AG09319 (cell line): ENCODE measurements around the gene LDLR.

ENCODE experiments used
- DNase-seq: peaks from one replicate; pipeline ENCODE4 v3.0.0-alpha.2; 2010; ENCODE audit warnings: low read depth; ENCODE audit errors: extremely low read depth
- CTCF ChIP-seq: IDR thresholded peaks from 2 replicates; pipeline ENCODE4 v1.5.1; 2011; ENCODE audit warnings: low read depth, mild to moderate bottlenecking, inconsistent platforms, low read length, moderate library complexity

The LDLR gene

DNA sequence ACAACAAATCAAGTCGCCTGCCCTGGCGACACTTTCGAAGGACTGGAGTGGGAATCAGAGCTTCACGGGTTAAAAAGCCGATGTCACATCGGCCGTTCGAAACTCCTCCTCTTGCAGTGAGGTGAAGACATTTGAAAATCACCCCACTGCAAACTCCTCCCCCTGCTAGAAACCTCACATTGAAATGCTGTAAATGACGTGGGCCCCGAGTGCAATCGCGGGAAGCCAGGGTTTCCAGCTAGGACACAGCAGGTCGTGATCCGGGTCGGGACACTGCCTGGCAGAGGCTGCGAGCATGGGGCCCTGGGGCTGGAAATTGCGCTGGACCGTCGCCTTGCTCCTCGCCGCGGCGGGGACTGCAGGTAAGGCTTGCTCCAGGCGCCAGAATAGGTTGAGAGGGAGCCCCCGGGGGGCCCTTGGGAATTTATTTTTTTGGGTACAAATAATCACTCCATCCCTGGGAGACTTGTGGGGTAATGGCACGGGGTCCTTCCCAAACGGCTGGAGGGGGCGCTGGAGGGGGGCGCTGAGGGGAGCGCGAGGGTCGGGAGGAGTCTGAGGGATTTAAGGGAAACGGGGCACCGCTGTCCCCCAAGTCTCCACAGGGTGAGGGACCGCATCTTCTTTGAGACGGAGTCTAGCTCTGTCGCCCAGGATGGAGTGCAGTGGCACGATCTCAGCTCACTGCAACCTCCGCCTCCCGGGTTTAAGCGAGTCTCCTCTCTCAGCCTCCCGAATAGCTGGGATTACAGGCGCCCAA, at the start of gene LDLR:
TSS of gene LDLR (plus strand) at position 210 of the 760 bp plus-strand sequence. CDS start at position 296, 86 bp downstream.
- TF ChIP-seq CTCF: no peak
- DNase-seq: peak; percentile 85

GRCh38 chr19:11041194-11041593, 48.1 kb upstream of the LDLR start:
- TF ChIP-seq CTCF: no peak
- DNase-seq: no peak

GRCh38 chr19:11041966-11042627, 47.2 kb upstream of the LDLR start:
- TF ChIP-seq CTCF: no peak
- DNase-seq: no peak

DNA sequence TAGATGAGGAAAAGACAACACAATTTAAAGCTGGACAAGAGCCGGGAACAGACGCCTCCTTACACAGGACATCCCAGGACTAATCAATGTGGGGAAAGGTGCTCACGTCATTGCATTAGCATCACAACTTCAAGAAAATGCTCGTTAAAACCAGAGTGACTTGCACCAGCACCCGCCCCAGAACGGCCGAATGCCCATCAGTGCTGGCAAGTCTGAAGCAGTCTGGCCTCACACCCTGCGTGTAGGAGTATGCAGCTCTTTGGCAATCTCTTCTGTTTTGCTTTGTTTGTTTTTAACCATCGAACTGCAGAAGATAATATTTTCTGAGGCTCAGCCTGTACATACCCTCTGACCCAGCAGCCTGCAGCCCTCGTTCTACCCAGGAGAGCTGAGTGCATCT, 44.8 kb upstream of the LDLR start:
- no peak for TF ChIP-seq CTCF

GRCh38 chr19:11045536-11045935, 43.7 kb upstream of the LDLR start:
- TF ChIP-seq CTCF: no peak
- no peak for DNase-seq

More for the DNA sequence above, 44.8 kb upstream of the LDLR start:
- DNase-seq: no peak

DNA sequence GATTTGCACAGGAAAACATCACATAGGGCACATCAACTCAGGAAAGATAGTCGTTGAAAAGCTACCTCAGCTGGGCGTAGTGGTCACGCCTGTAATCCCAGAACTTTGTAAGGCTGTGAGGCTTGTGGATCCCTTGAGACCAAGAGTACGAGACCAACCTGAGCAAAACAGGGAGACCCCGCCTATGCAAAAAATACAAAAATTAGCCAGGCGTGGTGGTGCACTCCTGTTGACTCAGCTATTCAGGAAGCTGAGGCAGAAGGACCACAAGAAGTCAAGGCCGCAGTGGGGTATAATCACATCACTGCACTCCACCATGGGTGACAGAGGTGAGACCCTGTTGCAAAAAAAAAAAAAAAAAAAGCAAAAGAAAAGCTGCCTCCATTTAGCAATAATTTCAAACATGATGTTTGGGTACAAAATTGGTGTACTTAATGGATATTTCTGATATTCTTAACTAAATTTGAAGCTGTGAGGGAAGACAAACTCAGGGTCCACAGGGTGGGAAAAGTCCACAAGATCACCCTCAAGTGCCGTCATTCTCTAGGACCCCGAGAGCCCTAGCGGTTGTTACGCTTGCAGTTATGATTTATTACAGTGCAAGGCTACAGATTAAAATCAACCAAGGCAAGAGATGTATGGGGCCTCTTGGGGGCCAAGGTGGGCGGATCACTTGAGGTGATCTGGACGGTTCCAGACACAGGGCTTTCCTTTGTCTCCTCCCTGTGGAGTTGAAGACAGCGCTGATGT, 42.5 kb upstream of the LDLR start:
- TF ChIP-seq CTCF: no peak
- DNase-seq: no peak

GRCh38 chr19:11047866-11048265, 41.4 kb upstream of the LDLR start:
- no peak for DNase-seq
- TF ChIP-seq CTCF: no peak
